Measurements from ENCODE around the gene SIRPG. TPM values are rescaled to one million over a fixed set of nuclear protein-coding genes. Genes with fewer than 3 reads are reported as not detected.

The SIRPG gene
- polyA plus RNA-seq, 1 of the 3 experiments (the other 2 are of a cell fraction) = not detected

DNA sequence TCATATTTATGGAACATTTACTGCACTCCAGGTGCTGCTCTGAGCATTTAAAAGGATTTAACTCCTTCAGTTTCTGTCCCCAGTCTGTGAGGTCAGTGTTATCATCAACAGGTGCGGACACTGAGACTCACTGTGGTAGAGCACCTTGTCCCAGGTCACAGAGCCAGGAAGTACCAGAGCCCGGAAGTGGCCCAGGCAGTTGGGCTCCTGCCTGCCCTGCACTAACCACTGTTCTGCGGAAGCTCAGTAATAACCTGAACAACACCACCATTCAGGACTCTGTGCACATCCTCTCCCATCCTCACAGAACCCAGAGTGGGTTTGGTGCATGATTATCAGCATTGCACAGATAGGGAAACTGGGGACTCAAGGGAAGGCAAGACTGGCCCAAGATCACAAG is 16.8 kb upstream of the SIRPG start:
- H3K36me3 ChIP-seq (replicated peaks in 1 of 2; ENCODE audit: control insufficient read depth in 1 of 2, insufficient read depth in 2 of 2, low read length in 1 of 2) = no peaks in the 10 kb centered on the region
- H2AFZ ChIP-seq (ENCODE audit: low read depth) = no peak overlapping the region
- no peak overlapping the region for H3K9ac ChIP-seq
- no peaks in the 10 kb centered on the region for H4K20me1 ChIP-seq (ENCODE audit: insufficient read depth)
- TF ChIP-seq, protein P1, sequence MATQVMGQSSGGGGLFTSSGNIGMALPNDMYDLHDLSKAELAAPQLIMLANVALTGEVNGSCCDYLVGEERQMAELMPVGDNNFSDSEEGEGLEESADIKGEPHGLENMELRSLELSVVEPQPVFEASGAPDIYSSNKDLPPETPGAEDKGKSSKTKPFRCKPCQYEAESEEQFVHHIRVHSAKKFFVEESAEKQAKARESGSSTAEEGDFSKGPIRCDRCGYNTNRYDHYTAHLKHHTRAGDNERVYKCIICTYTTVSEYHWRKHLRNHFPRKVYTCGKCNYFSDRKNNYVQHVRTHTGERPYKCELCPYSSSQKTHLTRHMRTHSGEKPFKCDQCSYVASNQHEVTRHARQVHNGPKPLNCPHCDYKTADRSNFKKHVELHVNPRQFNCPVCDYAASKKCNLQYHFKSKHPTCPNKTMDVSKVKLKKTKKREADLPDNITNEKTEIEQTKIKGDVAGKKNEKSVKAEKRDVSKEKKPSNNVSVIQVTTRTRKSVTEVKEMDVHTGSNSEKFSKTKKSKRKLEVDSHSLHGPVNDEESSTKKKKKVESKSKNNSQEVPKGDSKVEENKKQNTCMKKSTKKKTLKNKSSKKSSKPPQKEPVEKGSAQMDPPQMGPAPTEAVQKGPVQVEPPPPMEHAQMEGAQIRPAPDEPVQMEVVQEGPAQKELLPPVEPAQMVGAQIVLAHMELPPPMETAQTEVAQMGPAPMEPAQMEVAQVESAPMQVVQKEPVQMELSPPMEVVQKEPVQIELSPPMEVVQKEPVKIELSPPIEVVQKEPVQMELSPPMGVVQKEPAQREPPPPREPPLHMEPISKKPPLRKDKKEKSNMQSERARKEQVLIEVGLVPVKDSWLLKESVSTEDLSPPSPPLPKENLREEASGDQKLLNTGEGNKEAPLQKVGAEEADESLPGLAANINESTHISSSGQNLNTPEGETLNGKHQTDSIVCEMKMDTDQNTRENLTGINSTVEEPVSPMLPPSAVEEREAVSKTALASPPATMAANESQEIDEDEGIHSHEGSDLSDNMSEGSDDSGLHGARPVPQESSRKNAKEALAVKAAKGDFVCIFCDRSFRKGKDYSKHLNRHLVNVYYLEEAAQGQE (IDR thresholded peaks at IDR 0.05; ENCODE audit: low read depth, low read length) = no peak
- no peak for TF ChIP-seq MEF2A (IDR thresholded peaks at IDR 0.05; ENCODE audit: borderline replicate concordance, low read depth)
- no peak for TF ChIP-seq NRF1 (IDR thresholded peaks at IDR 0.05; ENCODE audit: low read depth, low read length)
- TF ChIP-seq, protein P2, sequence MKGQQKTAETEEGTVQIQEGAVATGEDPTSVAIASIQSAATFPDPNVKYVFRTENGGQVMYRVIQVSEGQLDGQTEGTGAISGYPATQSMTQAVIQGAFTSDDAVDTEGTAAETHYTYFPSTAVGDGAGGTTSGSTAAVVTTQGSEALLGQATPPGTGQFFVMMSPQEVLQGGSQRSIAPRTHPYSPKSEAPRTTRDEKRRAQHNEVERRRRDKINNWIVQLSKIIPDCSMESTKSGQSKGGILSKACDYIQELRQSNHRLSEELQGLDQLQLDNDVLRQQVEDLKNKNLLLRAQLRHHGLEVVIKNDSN (IDR thresholded peaks at IDR 0.05; ENCODE audit: borderline replicate concordance, low read depth) = no peak
- no peaks in the 10 kb centered on the region for H3K4me1 ChIP-seq (ENCODE audit: control insufficient read depth in 1 of 2, insufficient read depth in 2 of 2, low read depth in 1 of 2, low read length in 1 of 2)
- H3K4me2 ChIP-seq = no peak overlapping the region
- DNase-seq = no peak
- ChIA-PET CTCF (interaction anchor here (0.9 kb wide), 1 partner anchor 9 kb away, joined by 3 read pairs; no protein-coding TSS in a partner anchor), POLR2A (no interaction called here)
- no peaks in the 10 kb centered on the region for H3K79me2 ChIP-seq (ENCODE audit: insufficient read depth)
- H3K9me3 ChIP-seq = no peaks in the 10 kb centered on the region
- no peak overlapping the region for H3K27ac ChIP-seq (ENCODE audit: low read depth in 2 of 2, low read length in 1 of 2)
- no peaks in the 10 kb centered on the region for H3K9me2 ChIP-seq
- no peak overlapping the region for H3K4me3 ChIP-seq (ENCODE audit: low read depth in 2 of 2, low read length in 1 of 2)
- no peaks in the 10 kb centered on the region; the same call in 1 of the 2 replicates for H3K27me3 ChIP-seq (ENCODE audit: insufficient read depth)
- WGBS (ENCODE audit: low lambda C conversion rate) = 58% methylated on average over 3 of the region's 3 CpGs
- no peaks in the 10 kb centered on the region for H3F3A ChIP-seq (replicated peaks; ENCODE audit: insufficient read depth)

DNA sequence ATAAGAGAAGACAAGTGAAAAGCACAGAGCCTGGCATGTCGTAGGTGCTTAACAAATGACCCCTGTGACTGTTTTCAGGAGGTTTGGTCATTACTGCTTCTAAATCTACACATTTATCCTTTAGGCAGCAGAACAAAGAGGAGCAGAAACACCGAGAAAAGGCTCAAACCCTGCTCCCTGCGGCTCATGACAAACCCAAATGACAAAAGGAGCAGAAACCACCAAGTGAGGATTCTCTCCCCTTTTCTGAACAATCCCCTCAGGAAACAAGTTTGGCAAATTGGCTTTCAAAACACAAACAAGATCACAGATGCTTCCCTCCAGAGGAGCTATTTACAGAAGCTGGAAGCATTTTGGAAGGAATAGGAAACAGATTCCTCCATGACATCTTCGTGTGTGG is 15.8 kb upstream of the SIRPG start:
- DNase-seq = no peak
- Histone ChIP-seq H3K4me1 (ENCODE audit: control insufficient read depth in 1 of 2, insufficient read depth in 2 of 2, low read depth in 1 of 2, low read length in 1 of 2) (no peaks in the 10 kb centered on the region), H3K79me2 (ENCODE audit: insufficient read depth) (no peaks in the 10 kb centered on the region), H3K9ac (no peak overlapping the region), H3K27ac (ENCODE audit: low read depth in 2 of 2, low read length in 1 of 2) (no peak overlapping the region), H3K4me2 (no peak overlapping the region), H3K4me3 (ENCODE audit: low read depth in 2 of 2, low read length in 1 of 2) (no peak overlapping the region), H2AFZ (ENCODE audit: low read depth) (no peak overlapping the region), H3K9me3 (no peaks in the 10 kb centered on the region), H3K36me3 (replicated peaks in 1 of 2; ENCODE audit: control insufficient read depth in 1 of 2, insufficient read depth in 2 of 2, low read length in 1 of 2) (no peaks in the 10 kb centered on the region), H4K20me1 (ENCODE audit: insufficient read depth) (no peaks in the 10 kb centered on the region), H3K27me3 (ENCODE audit: insufficient read depth) (no peaks in the 10 kb centered on the region), H3K9me2 (no peaks in the 10 kb centered on the region), H3F3A (replicated peaks; ENCODE audit: insufficient read depth) (no peaks in the 10 kb centered on the region)
- TF ChIP-seq EP300 (IDR thresholded peaks at IDR 0.05; ENCODE audit: borderline replicate concordance in 1 of 2, low read depth in 1 of 2, low read length in 1 of 2) (no peak), SIN3A (IDR thresholded peaks at IDR 0.05; ENCODE audit: borderline replicate concordance, low read depth, low read length) (no peak), GATA2 (CRISPR knock-in tag; IDR thresholded peaks at IDR 0.05) (no peak), FOSL2 (IDR thresholded peaks at IDR 0.05; ENCODE audit: borderline replicate concordance, low read depth) (no peak), RXRA (IDR thresholded peaks at IDR 0.05; ENCODE audit: borderline replicate concordance, low read depth) (no peak)
- WGBS (ENCODE audit: low lambda C conversion rate) = 20% methylated on average over 4 of the region's 4 CpGs
- POLR2A ChIA-PET = no interaction called here
- CTCF ChIA-PET = no interaction called here
